GM12892 (cell line): Measurements from ENCODE around the gene GPR78.

Source experiments
- POLR2A ChIP-seq: IDR thresholded peaks from 2 replicates; pipeline ENCODE4 v1.6.1; 2011; ENCODE audit warnings: low read depth, low read length, control low read depth
- POLR2AphosphoS5 ChIP-seq: IDR thresholded peaks from 2 replicates; pipeline ENCODE4 v1.6.1; 2011; ENCODE audit warnings: low read depth, low read length, control low read depth

- TF ChIP-seq POLR2A (no peak), POLR2AphosphoS5 (no peak)
Measured at GRCh38 chr4:8560265-8561047, 19.7 kb upstream of the GPR78 start.
